ENCODE data around the gene CARD11. TPM values are rescaled to one million over a fixed set of nuclear protein-coding genes. Genes with fewer than 3 reads are reported as not detected.

Gene CARD11
- total RNA-seq, 2 donors from 2014 or later, result 3.7 to 4.4 TPM

- Histone ChIP-seq H3K4me1 (ENCODE audit: control insufficient read depth in 1 of 2, low read depth in 2 of 2) (no peaks in the 10 kb centered on the region), H3K36me3 (no peaks in the 10 kb centered on the region), H3K9me3 (peaks cover 6% of the 10 kb centered on the region), H3K27me3 (replicated peaks; ENCODE audit: insufficient read depth) (no peaks in the 10 kb centered on the region), H3K4me3 (no peak overlapping the region), H3K27ac (no peak overlapping the region)
- DNase-seq (ENCODE audit: low spot score), result no peak
- ATAC-seq (ENCODE audit: insufficient number of reproducible peaks, low FRiP score, low read depth), result no peak
- no peak for TF ChIP-seq CTCF (IDR thresholded peaks at IDR 0.05)
Measured at GRCh38 chr7:3076700-3077099, 33.0 kb upstream of the CARD11 start.

GRCh38 chr7:3076163-3076562 lies 32.5 kb upstream of the CARD11 start:
- H3K4me1 ChIP-seq (ENCODE audit: control insufficient read depth in 1 of 2, low read depth in 2 of 2), result no peaks in the 10 kb centered on the region
- no peak for ATAC-seq (ENCODE audit: insufficient number of reproducible peaks, low FRiP score, low read depth)
- no peak for TF ChIP-seq CTCF (IDR thresholded peaks at IDR 0.05)

GRCh38 chr7:3075441-3075840 lies 31.8 kb upstream of the CARD11 start:
- Histone ChIP-seq H3K36me3 (no peaks in the 10 kb centered on the region), H3K27ac (no peak overlapping the region), H3K9me3 (peaks cover 6% of the 10 kb centered on the region), H3K4me1 (ENCODE audit: control insufficient read depth in 1 of 2, low read depth in 2 of 2) (no peaks in the 10 kb centered on the region), H3K27me3 (replicated peaks; ENCODE audit: insufficient read depth) (no peaks in the 10 kb centered on the region), H3K4me3 (no peak overlapping the region)
- DNase-seq (ENCODE audit: low spot score) (no peak), ATAC-seq (ENCODE audit: insufficient number of reproducible peaks, low FRiP score, low read depth) (no peak)
- no peak for TF ChIP-seq CTCF (IDR thresholded peaks at IDR 0.05)

More at GRCh38 chr7:3076163-3076562, 32.5 kb upstream of the CARD11 start:
- H3K4me3 ChIP-seq, result no peak overlapping the region
- no peak overlapping the region for H3K27ac ChIP-seq
- H3K27me3 ChIP-seq (replicated peaks; ENCODE audit: insufficient read depth), result no peaks in the 10 kb centered on the region
- H3K9me3 ChIP-seq, result peaks cover 6% of the 10 kb centered on the region
- DNase-seq (ENCODE audit: low spot score), result no peak
- H3K36me3 ChIP-seq, result no peaks in the 10 kb centered on the region

GRCh38 chr7:3074459-3074821 lies 30.8 kb upstream of the CARD11 start:
- DNase-seq (ENCODE audit: low spot score), result no peak
- no peak overlapping the region for H3K4me3 ChIP-seq
- TF ChIP-seq CTCF (IDR thresholded peaks at IDR 0.05), result no peak
- H3K4me1 ChIP-seq (ENCODE audit: control insufficient read depth in 1 of 2, low read depth in 2 of 2), result no peaks in the 10 kb centered on the region
- H3K36me3 ChIP-seq, result no peaks in the 10 kb centered on the region
- H3K27ac ChIP-seq, result no peak overlapping the region
- no peak for ATAC-seq (ENCODE audit: insufficient number of reproducible peaks, low FRiP score, low read depth)
- peaks cover 6% of the 10 kb centered on the region for H3K9me3 ChIP-seq
- H3K27me3 ChIP-seq (replicated peaks; ENCODE audit: insufficient read depth), result no peaks in the 10 kb centered on the region

GRCh38 chr7:3073763-3074458 lies 30.2 kb upstream of the CARD11 start:
- ATAC-seq (ENCODE audit: insufficient number of reproducible peaks, low FRiP score, low read depth), result no peak
- peaks cover 6% of the 10 kb centered on the region for H3K9me3 ChIP-seq
- no peak for TF ChIP-seq CTCF (IDR thresholded peaks at IDR 0.05)

More at GRCh38 chr7:3073763-3074458, 30.2 kb upstream of the CARD11 start:
- Histone ChIP-seq H3K36me3 (no peaks in the 10 kb centered on the region), H3K4me1 (ENCODE audit: control insufficient read depth in 1 of 2, low read depth in 2 of 2) (peaks cover 0 to 4% of the 10 kb centered on the region in 2 donors), H3K4me3 (no peak overlapping the region), H3K27me3 (replicated peaks; ENCODE audit: insufficient read depth) (no peaks in the 10 kb centered on the region), H3K27ac (no peak overlapping the region)
- no peak for DNase-seq (ENCODE audit: low spot score)
